AG08396 (cell line): ENCODE results near the gene GLP2R.

ENCODE experiments used
- DNase-seq: peaks from one replicate; pipeline ENCODE4 v3.0.0; 2012; ENCODE audit warnings: low spot score, mixed read lengths

Gene GLP2R

GRCh38 chr17:9855036-9855435 lies 29.3 kb downstream of the GLP2R start:
- DNase-seq: no peak

GRCh38 chr17:9859781-9860180 lies 34.1 kb downstream of the GLP2R start:
- no peak for DNase-seq

- DNase-seq: no peak
These were observed 35.1 kb downstream of the GLP2R start for GRCh38 chr17:9860851-9861250.

GRCh38 chr17:9862220-9862619 lies 36.5 kb downstream of the GLP2R start:
- DNase-seq: no peak

GRCh38 chr17:9862949-9863348 lies 37.2 kb downstream of the GLP2R start:
- no peak for DNase-seq

GRCh38 chr17:9865586-9865985 lies 39.9 kb downstream of the GLP2R start:
- no peak for DNase-seq

GRCh38 chr17:9868552-9868951 lies 42.8 kb downstream of the GLP2R start:
- DNase-seq: no peak

- DNase-seq: no peak
These were observed 47.1 kb downstream of the GLP2R start for GRCh38 chr17:9872852-9873251.

GRCh38 chr17:9874722-9875121 lies 49.0 kb downstream of the GLP2R start:
- no peak for DNase-seq

- DNase-seq: no peak
These were observed 49.7 kb downstream of the GLP2R start for GRCh38 chr17:9875441-9875840.

GRCh38 chr17:9878356-9878755 lies 52.6 kb downstream of the GLP2R start:
- no peak for DNase-seq

GRCh38 chr17:9878786-9879525 lies 53.2 kb downstream of the GLP2R start:
- no peak for DNase-seq

GRCh38 chr17:9880582-9880999 lies 54.9 kb downstream of the GLP2R start:
- DNase-seq: no peak

GRCh38 chr17:9883451-9883850 lies 57.7 kb downstream of the GLP2R start:
- DNase-seq: no peak

GRCh38 chr17:9886141-9886930 lies 60.6 kb downstream of the GLP2R start:
- no peak for DNase-seq

- DNase-seq: no peak
These were observed 61.8 kb downstream of the GLP2R start for GRCh38 chr17:9887508-9887907.

GRCh38 chr17:9890124-9890523 lies 64.4 kb downstream of the GLP2R start:
- no peak for DNase-seq

GRCh38 chr17:9893411-9894012 lies 67.8 kb downstream of the GLP2R start:
- no peak for DNase-seq

- DNase-seq: no peak
These were observed 68.5 kb downstream of the GLP2R start for GRCh38 chr17:9894231-9894630.

- DNase-seq: no peak
These were observed 70.2 kb downstream of the GLP2R start for GRCh38 chr17:9895923-9896322.

GRCh38 chr17:9897372-9897968 lies 71.7 kb downstream of the GLP2R start:
- no peak for DNase-seq

- no peak for DNase-seq
These were observed 73.1 kb downstream of the GLP2R start for GRCh38 chr17:9898812-9899211.
